DMS79 (cell line): ENCODE measurements around the gene SHMT1.
A peak's percentile ranks its signal among the peaks of the same experiment; 100 is the strongest.
"Not testable (repeated sequence)": the region's sequence is repeated elsewhere in the genome, so short reads cannot be mapped to it uniquely, and the experiment has no call there.

Experiments used
- DNase-seq: peaks from one replicate; lab custom pipeline; 2025; lab: John Stamatoyannopoulos, UW

SHMT1 gene

GRCh38 chr17:18326039-18326438 lies 37.3 kb downstream of the SHMT1 start:
- DNase-seq: no peak

GRCh38 chr17:18324140-18325050 lies 39.0 kb downstream of the SHMT1 start:
- DNase-seq: no peak

GRCh38 chr17:18323507-18324139 lies 39.7 kb downstream of the SHMT1 start:
- no peak for DNase-seq

- DNase-seq: no peak
Measured at GRCh38 chr17:18323007-18323406, 40.3 kb downstream of the SHMT1 start.

DNA sequence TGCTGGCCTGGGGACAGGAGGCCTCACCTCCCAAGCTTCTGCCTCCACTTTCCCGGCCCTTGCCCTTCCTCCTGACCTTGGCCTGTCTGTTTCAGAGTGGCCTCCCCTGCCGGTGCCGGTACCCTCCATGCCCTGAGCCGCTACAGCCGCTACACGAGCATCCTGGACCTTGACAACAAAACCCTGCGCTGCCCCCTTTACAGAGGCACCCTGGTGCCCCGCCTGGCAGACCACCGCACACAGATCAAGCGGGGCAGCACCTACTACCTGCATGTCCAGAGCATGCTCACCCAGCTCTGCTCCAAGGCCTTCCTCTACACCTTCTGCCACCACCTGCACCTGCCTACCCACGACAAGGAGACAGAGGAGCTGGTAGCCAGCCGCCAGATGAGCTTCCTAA lies 40.8 kb downstream of the SHMT1 start:
- no peak for DNase-seq

DNA sequence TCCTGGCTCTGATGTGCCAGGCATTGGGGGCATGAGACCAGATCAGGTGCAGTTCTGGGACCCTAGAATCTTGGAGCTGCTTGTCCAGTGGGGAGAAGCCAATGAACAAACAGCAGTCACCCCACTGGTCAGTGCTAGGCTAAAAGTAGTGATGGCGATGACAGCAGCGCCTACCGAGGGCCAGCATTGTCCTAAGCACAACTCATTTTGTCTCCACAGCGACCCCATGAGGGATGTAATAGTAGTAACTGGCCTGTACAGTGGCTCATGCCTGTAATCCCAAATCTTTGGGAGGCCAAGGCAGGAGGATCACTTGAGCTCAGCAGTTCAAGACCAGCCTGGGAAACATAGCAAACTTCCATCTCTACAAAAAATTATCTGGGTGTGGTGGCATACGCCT lies 42.0 kb downstream of the SHMT1 start:
- DNase-seq: no peak

- DNase-seq: no peak
Measured at GRCh38 chr17:18320301-18320700, 43.0 kb downstream of the SHMT1 start.

DNA sequence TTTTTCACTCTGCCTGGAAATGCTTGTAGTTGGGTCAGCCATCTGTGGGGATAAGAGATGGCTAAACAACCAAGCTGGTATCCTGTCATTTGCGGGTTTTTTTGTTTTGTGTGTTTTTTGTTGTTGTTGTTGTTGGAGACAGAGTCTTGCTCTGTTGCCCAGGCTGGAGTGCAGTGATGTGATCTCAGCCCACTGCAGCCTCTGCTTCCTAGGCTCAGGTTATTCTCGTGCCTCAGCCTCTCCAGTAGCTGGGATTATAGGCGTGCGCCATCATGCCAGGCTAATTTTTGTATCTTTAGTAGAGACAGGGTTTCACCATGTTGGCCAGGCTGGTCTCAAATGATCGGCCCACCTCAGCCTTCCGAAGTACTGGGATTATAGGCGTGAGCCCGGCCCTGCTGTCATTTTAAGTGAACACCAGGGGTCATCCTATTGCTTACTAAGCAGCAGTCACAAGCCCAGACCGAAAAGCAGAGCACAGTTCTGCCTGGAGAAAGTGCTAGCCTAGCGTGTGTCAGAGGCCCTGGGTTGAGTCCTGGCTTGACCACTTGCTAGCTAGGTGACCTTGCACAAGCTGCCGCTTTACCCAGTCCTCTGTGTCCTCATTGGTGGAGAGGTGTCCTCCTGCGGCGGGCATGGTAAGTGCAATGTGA lies 43.6 kb downstream of the SHMT1 start:
- no peak for DNase-seq

DNA sequence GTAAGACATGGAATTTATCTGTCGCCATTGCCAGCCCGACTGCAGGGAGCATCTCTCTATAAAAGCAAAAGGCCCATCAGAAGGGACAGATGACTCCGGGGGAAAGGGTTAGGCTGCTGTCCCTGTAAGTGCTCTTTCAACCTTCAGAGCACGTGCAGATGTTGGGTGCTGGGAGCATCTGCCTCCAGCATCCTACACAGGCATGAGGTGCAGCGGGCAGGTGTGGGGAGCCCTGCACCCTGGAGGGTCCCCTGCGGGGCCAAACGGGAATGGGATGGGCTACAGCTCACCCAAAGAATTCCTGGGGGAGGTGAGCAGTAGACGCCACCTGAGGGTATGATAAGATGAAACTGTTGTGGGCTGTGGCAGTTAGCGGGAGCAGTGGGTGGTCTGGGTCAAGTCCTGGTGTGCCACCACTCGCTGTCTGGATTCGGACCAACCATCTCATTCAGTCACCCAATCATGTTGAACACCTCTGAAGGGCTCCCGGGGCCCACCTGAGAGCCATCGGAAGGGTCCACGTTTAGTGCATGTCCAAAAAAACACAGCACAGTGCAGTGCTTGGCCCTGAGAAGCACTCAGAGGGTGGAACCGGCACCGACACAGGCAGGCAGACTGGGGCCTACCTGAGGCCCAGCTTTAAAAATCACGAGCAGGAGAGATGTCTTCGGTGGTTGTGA lies 44.4 kb downstream of the SHMT1 start:
- DNase-seq: no peak

DNA sequence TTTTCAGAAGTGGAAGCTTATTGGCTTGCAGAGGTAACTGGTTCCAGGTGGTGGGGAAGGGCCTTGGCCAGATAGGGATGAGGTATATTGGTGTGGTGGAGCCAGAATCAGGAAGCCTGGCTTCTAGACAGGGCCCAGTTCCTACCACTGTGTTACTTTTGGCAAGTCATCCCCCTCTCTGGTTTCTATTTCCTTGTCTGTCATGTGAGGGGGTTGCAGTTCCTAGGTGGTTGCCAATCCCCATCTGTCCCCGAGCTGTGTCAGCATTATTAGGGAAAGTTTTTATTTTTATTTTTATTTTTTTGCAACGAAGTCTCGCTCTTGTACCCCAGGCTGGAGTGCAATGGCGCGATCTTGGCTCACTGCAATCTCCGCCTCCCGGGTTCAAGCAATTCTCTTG lies 45.2 kb downstream of the SHMT1 start:
- no peak for DNase-seq

DNA sequence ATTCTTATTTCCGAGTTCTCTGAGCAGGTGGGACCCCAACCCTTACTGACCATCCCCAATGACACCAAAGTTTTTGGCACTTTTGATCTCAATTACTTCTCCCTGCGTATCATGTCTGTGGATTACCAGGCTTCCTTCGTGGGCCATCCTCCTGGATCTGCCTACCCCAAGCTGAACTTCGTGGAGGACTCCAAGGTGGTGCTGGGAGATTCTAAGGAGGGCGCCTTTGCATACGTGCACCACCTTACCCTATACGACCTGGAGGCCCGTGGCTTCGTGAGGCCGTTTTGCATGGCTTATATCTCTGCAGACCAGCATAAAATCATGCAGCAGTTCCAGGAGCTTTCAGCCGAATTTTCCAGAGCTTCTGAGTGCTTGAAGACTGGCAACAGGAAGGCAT lies 47.4 kb downstream of the SHMT1 start:
- no peak for DNase-seq

- no peak for DNase-seq
Measured at GRCh38 chr17:18315562-18315922, 47.8 kb downstream of the SHMT1 start.

DNA sequence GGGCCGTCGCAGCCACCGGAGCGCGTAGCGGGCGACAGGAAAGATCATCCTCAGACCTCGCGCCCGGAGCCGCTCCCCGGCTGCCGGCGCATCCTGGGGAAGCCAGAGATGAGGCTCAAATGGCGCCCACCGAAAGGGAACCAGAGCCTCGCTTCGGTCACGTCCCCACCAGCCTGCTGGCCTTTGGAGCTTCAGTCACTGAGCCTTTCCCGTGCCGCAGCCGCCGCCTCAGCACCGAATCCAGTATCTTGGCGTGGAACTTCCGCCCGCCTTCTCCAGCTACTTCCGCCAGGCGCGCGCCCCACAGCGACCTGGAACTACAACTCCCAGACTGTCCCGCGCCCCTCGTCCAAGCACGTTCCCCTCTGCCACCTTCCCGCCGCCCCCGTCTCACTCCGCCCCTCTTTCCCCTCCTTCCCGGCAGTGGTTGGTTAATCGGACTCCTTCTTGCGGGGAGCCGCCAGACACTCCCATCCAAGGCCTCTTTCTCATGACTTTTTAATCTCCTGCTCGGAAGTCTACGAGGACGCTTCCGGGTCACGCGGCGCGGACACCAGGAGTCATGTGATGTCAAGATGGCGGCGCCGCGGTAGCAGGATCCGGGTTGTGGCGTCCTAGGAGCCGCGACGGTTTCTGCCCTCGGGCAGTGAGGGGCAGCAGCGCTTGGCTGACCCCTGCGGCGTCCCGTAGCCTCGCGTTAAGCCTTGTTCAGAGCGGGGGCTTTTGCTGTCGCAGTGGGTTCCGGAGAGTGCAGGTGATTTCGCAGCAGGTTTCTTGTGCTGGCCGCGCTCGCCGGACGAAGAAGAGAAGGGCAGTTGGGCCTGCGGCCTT lies 48.4 kb downstream of the SHMT1 start, which contains the start of the genes SMCR8 and TOP3A:
Gene SMCR8, plus strand, starts transcription at position 563 of the 831 bp plus-strand sequence. CDS start 497 bp downstream, outside the sequence.
Gene TOP3A, minus strand, starts transcription at position 264 of the 831 bp plus-strand sequence. Its CDS starts 216 bp downstream, at position 48.
- peak; percentile 86 for DNase-seq

GRCh38 chr17:18314059-18314730 lies 49.2 kb downstream of the SHMT1 start:
- no peak for DNase-seq

- no peak for DNase-seq
Measured at GRCh38 chr17:18309202-18309601, 54.1 kb downstream of the SHMT1 start.

DNA sequence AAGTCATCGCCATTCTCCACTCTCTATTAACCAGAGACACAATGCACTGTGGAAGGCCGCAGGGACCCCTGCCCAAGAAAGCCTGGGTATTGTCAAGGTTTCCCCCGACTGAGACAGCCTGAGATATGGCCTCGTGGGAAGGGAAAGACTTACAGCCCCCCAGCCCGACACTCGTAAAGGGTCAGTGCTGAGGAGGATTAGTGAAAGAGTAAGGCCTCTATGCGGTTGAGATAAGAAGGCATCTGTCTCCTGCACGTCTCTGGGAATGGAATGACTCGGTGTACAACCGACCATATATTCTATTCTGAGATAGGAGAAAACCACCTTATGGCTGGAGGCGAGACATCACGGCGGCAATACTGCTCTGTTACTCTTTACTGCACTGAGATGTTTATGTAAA lies 60.1 kb downstream of the SHMT1 start:
- not testable (repeated sequence) for DNase-seq

DNA sequence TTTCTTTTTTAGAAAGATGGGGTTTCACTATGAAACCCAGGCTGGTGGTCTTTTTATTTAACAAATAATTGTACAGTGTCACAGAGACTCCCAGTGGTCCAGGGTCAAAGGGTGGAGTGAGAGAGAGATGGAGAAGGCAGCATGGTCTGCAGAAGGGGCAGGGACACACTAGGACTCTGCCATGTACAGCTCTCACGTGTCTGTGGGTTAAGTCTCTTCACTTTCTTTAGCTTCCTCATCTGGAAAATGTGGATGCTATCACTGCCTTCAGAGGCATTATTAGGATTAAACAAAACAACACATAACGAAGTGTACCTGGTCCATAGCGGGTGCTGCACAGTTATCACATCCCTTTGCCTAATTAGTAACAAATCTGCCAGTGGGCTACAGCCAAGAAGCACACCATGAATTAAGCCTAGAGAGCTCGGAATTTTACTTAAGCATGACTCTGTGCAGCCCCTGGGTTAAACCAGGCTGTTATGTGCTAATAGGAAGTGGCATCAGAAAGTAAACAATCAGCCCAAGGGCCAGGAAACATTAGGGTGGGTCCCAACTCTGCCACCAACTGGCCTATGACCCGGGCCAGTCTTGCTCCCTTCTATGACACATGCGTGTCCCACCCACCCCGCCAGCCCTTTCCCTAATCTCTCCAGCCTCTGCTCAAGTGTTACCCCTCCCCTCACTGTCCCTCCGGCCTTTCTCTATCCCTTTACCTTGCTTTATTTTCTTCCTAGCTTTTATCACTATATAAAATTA lies 62.4 kb downstream of the SHMT1 start:
- DNase-seq: no peak

DNA sequence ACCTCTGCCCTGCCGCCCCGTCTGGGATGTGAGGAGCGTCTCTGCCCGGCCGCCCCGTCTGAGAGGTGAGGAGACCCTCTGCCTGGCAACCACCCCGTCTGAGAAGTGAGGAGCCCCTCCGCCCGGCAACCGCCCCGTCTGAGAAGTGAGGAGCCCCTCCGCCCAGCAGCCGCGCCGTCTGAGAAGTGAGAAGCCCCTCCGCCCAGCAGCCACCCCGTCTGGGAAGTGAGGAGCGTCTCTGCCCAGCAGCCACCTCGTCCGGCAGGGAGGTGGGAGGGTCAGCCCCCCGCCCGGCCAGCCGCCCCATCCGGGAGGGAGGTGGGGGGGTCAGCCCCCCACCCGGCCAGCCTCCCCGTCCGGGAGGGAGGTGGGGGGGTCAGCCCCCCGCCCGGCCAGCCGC lies 65.3 kb downstream of the SHMT1 start:
- DNase-seq: not testable (repeated sequence)

GRCh38 chr17:18291718-18292540 lies 71.4 kb downstream of the SHMT1 start:
- no peak for DNase-seq
